H1 (cell line): ENCODE measurements around the gene TMC6.

Source experiments
- ASH2L ChIP-seq: fragments of 200-600, 300-600 bp; sonication (generic); IDR thresholded peaks from one replicate; pipeline ENCODE4 v1.7.1; 2017; ENCODE audit warnings: low read length
- EP300 ChIP-seq, 2 experiments: IDR thresholded peaks; 1 replicate in 1 of 2; 2 replicates in 1 of 2; pipeline ENCODE4 v1.6.1; 2011 to 2012; ENCODE audit warnings: low read depth in 2 of 2, low read length in 2 of 2, mild to moderate bottlenecking in 2 of 2, borderline replicate concordance in 1 of 2, inconsistent platforms in 1 of 2, moderate library complexity in 1 of 2
- KDM1A ChIP-seq: fragments of 200-600, 300-600 bp; sonication (generic); IDR thresholded peaks from 2 replicates; pipeline ENCODE4 v1.7.1; 2016; ENCODE audit warnings: mild to moderate bottlenecking, low read length, borderline replicate concordance
- PHF8 ChIP-seq: fragments of 200-600 bp; sonication (generic); conservative IDR thresholded peaks from 2 replicates; pipeline ENCODE4 v1.7.1; 2012; ENCODE audit warnings: low read depth, mild to moderate bottlenecking, inconsistent platforms, low read length, moderate library complexity
- POLR2AphosphoS5 ChIP-seq: IDR thresholded peaks from 2 replicates; pipeline ENCODE4 v1.6.1; 2011; ENCODE audit warnings: low read depth, low read length
- SP1 ChIP-seq: IDR thresholded peaks from 2 replicates; pipeline ENCODE4 v1.6.1; 2011; ENCODE audit warnings: low read depth, low read length
- TAF1 ChIP-seq: IDR thresholded peaks from 2 replicates; pipeline ENCODE4 v1.6.1; 2011; ENCODE audit warnings: mild to moderate bottlenecking, low read depth, low read length
- TF ChIP-seq, protein P1 (sequence below), 3 experiments: IDR thresholded peaks; 1 replicate in 2 of 3; 2 replicates in 1 of 3; pipeline versions ENCODE4 v1.5.1 to v1.6.1; 2011; ENCODE audit warnings: low read length in 3 of 3, mild to moderate bottlenecking in 3 of 3, inconsistent platforms in 2 of 3, low read depth in 1 of 3, moderate library complexity in 1 of 3; ENCODE audit not compliant: insufficient read depth in 1 of 3; ENCODE audit errors: control extremely low read depth in 1 of 3

GRCh38 chr17:78151514-78152008 is 23.0 kb upstream of the TMC6 start:
- TF ChIP-seq SP1 (no peak), EP300 (IDR thresholded peaks at IDR 0.05; ENCODE audit: borderline replicate concordance in 1 of 2, low read depth in 2 of 2, low read length in 2 of 2) (no peak), POLR2AphosphoS5 (no peak), PHF8 (no peak), ASH2L (no peak), TAF1 (no peak), KDM1A (no peak)
- TF ChIP-seq, protein P1, sequence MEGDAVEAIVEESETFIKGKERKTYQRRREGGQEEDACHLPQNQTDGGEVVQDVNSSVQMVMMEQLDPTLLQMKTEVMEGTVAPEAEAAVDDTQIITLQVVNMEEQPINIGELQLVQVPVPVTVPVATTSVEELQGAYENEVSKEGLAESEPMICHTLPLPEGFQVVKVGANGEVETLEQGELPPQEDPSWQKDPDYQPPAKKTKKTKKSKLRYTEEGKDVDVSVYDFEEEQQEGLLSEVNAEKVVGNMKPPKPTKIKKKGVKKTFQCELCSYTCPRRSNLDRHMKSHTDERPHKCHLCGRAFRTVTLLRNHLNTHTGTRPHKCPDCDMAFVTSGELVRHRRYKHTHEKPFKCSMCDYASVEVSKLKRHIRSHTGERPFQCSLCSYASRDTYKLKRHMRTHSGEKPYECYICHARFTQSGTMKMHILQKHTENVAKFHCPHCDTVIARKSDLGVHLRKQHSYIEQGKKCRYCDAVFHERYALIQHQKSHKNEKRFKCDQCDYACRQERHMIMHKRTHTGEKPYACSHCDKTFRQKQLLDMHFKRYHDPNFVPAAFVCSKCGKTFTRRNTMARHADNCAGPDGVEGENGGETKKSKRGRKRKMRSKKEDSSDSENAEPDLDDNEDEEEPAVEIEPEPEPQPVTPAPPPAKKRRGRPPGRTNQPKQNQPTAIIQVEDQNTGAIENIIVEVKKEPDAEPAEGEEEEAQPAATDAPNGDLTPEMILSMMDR (IDR thresholded peaks at IDR 0.05; ENCODE audit: control extremely low read depth in 1 of 3, insufficient read depth in 1 of 3, low read depth in 1 of 3, low read length in 3 of 3) = no peak
